GM19467 (cell line): ENCODE data around the gene RNF115.
A peak's percentile ranks its signal among the peaks of the same experiment; 100 is the strongest.
"Not testable (repeated sequence)": the region's sequence is repeated elsewhere in the genome, so short reads cannot be mapped to it uniquely, and the experiment has no call there.

Experiments used
- ATAC-seq: cut with Tn5 transposase; IDR thresholded peaks from one replicate; pipeline ENCODE4 v1.9.1; 2021; ENCODE audit warnings: mild to moderate bottlenecking, moderate library complexity; ENCODE audit not compliant: unreplicated experiment

Gene RNF115

GRCh38 chr1:145823565-145824498 lies at the start of gene RNF115, which contains the start of gene POLR3C:
Gene RNF115, minus strand, starts transcription at chr1:145824095. Its CDS starts 222 bp downstream, at chr1:145823873.
Gene POLR3C, plus strand, starts transcription at chr1:145824200. Its CDS starts 1,577 bp downstream, at chr1:145825777.
- peak; percentile 91 for ATAC-seq

- ATAC-seq = no peak
These were observed 48.4 kb upstream of the RNF115 start for GRCh38 chr1:145871994-145872924.

DNA sequence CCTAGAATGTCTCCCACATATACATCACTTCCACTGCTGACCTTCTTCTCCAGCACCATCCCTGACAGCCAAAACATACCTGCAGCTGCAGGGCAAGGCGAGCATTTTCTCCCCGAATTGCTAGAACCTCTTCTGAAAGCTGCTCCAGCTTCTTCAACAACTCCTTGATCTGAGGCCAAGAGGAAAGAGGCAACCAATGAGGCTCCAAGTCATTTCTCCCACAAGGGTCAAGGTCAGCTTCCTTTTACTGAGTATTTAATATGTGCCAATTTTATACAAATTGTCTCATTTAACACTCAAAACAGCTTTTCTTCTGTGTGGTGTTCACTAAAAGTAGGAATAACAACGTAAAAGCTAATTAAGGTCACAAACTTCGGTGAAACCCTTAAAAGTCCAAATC lies 44.3 kb upstream of the RNF115 start:
- ATAC-seq = no peak

GRCh38 chr1:145863282-145864018 lies 39.6 kb upstream of the RNF115 start:
- no peak for ATAC-seq

DNA sequence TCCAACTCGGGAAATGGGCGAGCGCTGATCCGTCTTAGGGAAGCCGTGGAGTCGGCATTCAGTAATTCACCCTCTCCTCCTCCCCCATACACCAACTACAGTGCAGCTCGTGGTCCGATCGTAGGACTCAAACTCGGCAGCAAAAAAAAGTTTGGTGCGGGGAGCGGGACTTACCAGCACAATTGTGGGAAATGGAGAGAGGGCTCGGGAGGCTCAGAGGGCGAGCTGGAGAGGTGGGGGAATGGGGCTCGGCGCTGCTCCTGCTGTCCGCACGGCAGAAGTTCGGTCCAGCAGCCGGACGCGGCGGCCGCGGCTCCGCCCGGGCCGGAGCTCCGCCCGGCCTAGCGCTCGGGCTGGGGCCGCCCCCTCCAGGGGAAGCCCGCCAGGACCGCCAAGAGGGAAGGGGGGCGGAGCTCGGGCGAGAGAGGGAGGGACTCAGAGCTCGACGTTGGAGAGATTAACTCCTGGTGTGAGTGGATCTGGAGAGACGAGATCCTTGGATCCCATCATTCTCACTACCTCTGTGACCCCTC lies 35.7 kb upstream of the RNF115 start:
- peak; percentile 65 for ATAC-seq

DNA sequence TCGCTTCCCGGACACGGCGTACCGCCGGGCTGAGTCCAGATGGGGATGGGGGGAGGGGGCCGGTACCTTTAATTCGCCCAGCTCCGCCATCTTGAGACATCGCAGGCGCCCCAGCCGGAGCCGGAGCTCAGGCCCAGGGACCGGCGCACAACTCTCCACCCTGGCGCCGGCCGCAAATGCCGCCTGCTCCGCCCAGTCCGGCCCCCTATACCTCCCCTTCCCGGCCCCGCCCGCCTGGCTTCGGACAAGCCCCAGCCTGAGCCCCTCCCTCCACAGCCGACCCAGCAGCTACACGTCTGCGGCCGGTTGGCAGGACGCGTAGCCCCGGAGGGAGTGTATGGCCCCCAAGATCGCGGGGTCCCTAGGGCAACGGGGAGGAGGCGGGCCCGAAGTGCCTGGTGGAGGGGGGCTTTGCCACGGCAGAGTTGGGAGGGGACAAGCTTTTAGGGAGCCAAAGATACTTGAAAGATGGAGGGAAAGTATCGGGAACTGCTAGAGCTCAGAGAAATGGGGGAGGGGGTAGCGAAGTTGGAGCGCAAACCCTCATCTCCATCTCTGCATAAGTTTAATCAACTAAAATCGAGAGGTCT lies 35.1 kb upstream of the RNF115 start, which contains the start of gene PIAS3:
PIAS3 (minus strand) TSS at position 181 of the 590 bp plus-strand sequence; CDS start at position 90, 91 bp downstream.
- peak; percentile 78 for ATAC-seq

- no peak for ATAC-seq
These were observed 34.5 kb upstream of the RNF115 start for GRCh38 chr1:145858238-145858900.

- ATAC-seq = no peak
These were observed 33.3 kb upstream of the RNF115 start for GRCh38 chr1:145857170-145857569.

DNA sequence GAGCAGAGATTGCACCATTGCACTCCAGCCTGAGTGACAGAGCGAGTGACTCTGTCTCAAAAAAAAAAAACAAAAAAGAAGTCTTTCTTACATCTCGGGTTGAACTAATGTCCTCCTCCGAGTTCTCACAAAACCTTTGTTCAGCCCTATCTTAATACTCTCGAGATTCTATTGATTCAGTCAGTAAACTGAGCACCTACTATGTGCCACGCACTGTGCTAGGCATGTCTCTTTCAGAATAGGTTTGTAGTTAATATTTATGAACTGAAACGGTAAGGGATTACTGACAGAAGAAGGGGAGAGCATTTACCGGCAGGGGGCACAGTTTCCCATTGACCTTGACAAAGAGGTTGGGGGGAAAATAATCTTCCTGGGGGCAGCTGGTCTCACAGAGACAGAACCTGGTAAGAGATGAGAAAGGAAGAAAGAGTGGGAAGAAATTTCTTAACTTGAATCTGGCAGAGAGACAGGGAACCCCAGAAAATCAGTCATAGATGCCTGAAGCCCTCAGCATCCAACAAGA lies 31.6 kb upstream of the RNF115 start:
- ATAC-seq = no peak

- ATAC-seq = no peak
These were observed 25.7 kb upstream of the RNF115 start for GRCh38 chr1:145849356-145850160.

DNA sequence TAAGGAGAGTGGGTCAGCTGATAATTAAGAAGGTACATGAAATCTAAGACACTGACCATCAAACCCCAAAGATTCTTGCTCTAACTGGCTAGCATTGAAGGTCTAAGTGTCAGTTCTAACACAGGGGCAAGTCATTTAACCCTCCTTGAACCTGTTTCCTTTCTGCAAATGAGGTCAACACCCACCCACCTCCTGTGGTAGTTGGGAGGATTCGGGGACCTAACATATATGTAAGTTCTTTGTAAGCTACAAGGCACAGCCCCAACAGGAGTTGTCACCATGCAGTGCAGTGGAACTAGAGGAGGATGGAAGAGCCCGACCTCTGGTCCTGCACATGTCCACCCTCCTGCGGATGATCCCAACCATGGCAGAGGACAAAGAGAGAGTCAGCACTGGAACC lies 23.9 kb upstream of the RNF115 start:
- ATAC-seq = no peak

DNA sequence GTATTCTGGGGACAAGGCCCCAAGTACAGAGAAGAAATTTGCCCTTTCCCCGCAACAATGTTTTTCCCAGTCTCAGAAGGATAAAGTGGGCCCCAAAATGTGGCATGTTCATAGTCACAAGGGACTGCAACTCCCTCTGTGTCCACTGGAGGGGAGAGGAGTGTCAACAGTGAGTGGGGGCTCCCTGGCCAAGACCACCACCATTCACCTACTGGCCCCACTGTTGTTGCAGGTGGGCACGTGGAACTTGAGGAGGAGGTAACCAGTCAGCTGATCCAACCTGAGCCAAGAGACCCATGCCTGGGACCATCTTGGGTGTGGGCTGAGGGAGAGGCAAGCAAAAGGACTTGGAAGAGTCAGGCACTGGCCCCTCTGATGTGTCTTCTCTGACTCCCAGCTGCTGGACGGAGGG lies 22.3 kb upstream of the RNF115 start:
- no peak for ATAC-seq

GRCh38 chr1:145845514-145846161 lies 21.7 kb upstream of the RNF115 start, which contains the start of gene NUDT17:
Gene NUDT17, plus strand, starts transcription at chr1:145845630. Its CDS starts 11 bp downstream, at chr1:145845641.
- ATAC-seq = peak; percentile 51

DNA sequence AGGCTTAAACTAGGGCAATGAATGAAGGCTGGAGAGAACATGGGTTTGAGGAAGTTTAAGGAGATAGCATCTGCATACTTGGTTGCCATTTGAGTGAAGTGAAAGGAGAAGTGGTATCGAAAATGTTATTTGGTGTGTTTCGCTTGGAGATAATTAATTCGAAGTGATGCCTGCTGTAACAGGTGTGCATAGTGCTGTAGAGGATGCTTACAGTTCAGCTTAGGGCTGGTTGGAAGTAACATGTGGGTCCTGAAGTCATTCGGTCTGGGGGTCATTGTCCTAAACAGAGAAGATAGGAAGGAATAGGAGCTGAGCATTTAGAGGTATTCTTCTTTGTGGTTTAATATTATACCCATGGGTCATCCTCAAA lies 21.2 kb upstream of the RNF115 start:
- ATAC-seq = peak; percentile 61

DNA sequence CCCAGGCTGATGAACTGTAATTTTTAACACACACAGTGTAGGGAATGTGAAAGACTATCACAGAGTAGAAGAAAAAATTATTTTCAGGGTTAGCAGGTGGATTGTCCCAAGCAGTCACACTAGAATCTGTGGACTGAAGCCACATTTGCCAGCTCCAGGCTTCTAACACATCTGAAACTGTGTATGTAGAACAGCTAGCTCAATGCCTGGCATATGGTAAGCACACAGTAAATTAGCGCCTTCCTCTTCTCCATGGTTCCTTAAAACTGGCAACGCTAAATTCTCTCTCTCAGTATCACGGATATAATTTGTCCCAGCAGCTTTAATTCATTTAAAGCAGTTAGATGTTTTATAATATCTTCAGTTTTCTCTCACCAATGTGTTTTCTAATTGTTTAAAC lies 19.1 kb upstream of the RNF115 start:
- ATAC-seq = no peak

DNA sequence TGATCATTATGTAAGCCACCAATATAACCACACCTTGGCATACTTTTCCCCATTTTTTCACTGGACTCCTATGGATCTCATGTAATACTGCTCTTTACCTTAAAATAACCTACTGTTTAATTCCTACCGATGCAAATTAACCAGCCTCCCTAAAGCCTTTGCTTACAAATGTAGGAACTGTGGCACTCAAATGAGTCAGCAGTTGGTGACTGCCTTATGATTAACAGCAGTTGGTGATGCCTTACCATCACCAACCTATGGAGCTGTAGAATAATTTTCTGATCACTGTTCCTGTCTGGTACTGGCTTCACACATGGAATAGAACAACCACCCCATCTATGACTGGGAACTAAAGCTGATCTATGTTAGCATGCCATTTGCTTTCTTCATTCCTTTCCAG lies 13.8 kb upstream of the RNF115 start:
- ATAC-seq = no peak

GRCh38 chr1:145830810-145831209 lies 6.9 kb upstream of the RNF115 start:
- not testable (repeated sequence) for ATAC-seq
